ENCODE measurements around the gene ATP7B.

DNA sequence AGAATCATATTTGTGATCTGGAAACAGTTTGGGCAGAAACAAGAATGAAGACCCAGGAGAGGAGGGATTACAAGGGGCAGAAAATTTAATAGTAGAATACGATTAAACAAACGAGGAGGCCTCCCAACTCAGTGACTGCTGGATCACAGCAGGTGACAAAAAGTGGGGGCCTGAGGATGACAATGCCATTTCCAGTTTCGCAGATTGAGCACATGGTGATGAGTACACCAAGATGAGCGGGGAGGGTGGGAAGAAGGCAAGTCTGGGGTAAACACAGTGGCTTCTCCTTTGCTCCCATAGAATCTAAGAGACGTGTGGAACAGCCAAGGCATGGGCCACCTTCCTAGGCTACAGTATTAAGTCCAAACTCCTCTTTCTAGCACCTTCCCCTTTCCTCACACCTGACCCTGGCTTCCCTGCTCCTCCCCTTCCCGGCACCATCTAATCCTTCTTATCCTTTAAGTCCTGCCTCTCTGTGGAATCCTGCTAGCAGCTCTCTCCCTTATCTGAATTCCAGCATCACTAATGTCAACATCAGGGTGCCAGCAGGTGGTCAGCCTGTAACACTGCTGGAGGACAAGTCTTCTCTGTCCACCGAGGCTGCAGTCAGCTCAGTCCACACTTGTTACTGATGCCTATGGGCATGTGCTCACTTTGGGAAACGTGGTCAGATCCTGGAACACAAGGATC is 13.5 kb downstream of the ATP7B start:
- TF ChIP-seq GATA2 (IDR thresholded peaks at IDR 0.05; ENCODE audit: low read depth, low read length) = no peak
- TF ChIP-seq GATA3 (IDR thresholded peaks at IDR 0.05; ENCODE audit: low read depth, low read length) = no peak

Data from SH-SY5Y (cell line).